ENCODE data around the gene COQ8B.

GRCh38 chr19:40724315-40724714, 7.6 kb upstream of the COQ8B start:
- TF ChIP-seq CTCF (IDR thresholded peaks at IDR 0.05), result no peak
- TF ChIP-seq POLR2A (IDR thresholded peaks at IDR 0.05), result no peak

Measured in heart left ventricle (tissue), 13 donors.